ENCODE results near the gene RAVER2.

RAVER2 gene

DNA sequence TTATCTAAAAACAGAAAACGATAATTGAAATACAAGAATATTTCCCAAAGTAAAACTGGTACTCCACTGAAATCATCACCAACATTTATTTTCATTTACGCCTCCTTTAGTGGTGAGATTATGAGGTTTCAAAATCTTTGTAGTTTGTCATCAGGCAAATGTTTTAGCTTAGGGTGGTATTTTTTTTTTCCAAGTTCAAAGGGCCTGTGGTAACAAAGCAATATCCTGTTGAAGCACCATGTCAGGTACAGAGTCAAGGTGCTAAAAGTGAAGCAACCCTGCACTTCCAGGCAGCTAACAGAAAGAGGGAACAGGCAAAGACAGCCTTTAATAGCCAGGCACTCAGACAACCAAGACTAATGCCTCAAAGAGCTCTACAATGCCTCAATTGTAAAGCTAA, 132.3 kb downstream of the RAVER2 start:
- Histone ChIP-seq H3K9ac (ENCODE audit: insufficient read length, low read depth) (no peak overlapping the region), H3K36me3 (ENCODE audit: insufficient read depth, insufficient read length, low read length) (peaks cover 48% of the 10 kb centered on the region), H3K4me1 (ENCODE audit: insufficient read depth, insufficient read length) (no peaks in the 10 kb centered on the region)

DNA sequence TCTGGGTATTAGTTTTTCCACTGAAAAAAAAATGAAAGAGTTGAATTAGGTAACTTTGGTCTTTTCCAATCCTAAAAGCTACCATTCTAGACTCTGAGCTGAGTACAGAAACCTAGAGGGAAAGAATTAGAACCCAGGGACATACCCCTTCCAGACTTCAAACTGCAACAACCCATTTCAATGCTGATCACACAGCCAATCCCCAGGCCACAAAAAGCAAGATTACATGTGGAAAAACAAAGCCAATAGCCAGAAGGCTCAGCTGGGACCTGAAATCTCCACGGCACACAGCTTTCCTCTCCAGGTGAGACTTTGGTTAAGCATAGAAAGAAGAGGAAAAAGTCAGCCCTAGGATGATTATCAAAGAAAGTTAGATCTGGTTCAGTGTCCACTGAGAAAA, 132.7 kb downstream of the RAVER2 start:
- Histone ChIP-seq H3K9ac (ENCODE audit: insufficient read length, low read depth) (no peak overlapping the region), H3K4me3 (ENCODE audit: insufficient read length, low read depth) (no peak overlapping the region), H3K4me1 (ENCODE audit: insufficient read depth, insufficient read length) (no peaks in the 10 kb centered on the region), H3K36me3 (ENCODE audit: insufficient read depth, insufficient read length, low read length) (peaks cover 50% of the 10 kb centered on the region), H3K27me3 (ENCODE audit: insufficient read depth, insufficient read length) (no peaks in the 10 kb centered on the region), H3K9me3 (ENCODE audit: insufficient read depth, low read length) (no peaks in the 10 kb centered on the region)
- DNase-seq (ENCODE audit: low read depth, low spot score) = no peak
- no peak for TF ChIP-seq ZNF274 (IDR thresholded peaks at IDR 0.05; ENCODE audit: low read depth, low read length)
- no peak for TF ChIP-seq SUZ12 (IDR thresholded peaks at IDR 0.05; ENCODE audit: extremely low read depth, insufficient read depth, insufficient read length)
- TF ChIP-seq YY1 (IDR thresholded peaks at IDR 0.05; ENCODE audit: insufficient read depth, insufficient read length) = no peak

More for the DNA sequence above, 132.3 kb downstream of the RAVER2 start:
- DNase-seq (ENCODE audit: low read depth, low spot score) = no peak
- Histone ChIP-seq H3K9me3 (ENCODE audit: insufficient read depth, low read length) (no peaks in the 10 kb centered on the region), H3K27me3 (ENCODE audit: insufficient read depth, insufficient read length) (no peaks in the 10 kb centered on the region), H3K4me3 (ENCODE audit: insufficient read length, low read depth) (no peak overlapping the region)
- TF ChIP-seq ZNF274 (IDR thresholded peaks at IDR 0.05; ENCODE audit: low read depth, low read length) (no peak), SUZ12 (IDR thresholded peaks at IDR 0.05; ENCODE audit: extremely low read depth, insufficient read depth, insufficient read length) (no peak), YY1 (IDR thresholded peaks at IDR 0.05; ENCODE audit: insufficient read depth, insufficient read length) (no peak)

DNA sequence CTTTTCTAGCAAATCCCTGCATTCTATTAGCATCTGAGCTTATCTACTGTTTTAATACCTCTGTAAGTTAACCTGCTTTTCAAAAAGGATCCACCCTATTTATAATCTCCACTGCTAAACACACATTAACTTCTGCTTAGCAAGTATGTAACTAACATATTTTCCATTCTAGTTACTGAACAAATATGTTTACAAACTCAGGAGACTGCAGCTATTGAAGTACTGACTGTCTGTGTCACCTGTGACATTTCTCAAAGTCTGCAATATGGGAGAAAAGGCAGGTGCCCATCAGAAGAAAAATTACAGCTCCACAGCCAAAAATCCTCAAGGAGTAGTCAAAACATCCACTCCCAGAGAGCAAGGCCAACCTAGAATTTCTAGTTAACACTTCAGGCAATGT, 133.2 kb downstream of the RAVER2 start:
- Histone ChIP-seq H3K27me3 (ENCODE audit: insufficient read depth, insufficient read length) (no peaks in the 10 kb centered on the region), H3K36me3 (ENCODE audit: insufficient read depth, insufficient read length, low read length) (peaks cover 51% of the 10 kb centered on the region)

DNA sequence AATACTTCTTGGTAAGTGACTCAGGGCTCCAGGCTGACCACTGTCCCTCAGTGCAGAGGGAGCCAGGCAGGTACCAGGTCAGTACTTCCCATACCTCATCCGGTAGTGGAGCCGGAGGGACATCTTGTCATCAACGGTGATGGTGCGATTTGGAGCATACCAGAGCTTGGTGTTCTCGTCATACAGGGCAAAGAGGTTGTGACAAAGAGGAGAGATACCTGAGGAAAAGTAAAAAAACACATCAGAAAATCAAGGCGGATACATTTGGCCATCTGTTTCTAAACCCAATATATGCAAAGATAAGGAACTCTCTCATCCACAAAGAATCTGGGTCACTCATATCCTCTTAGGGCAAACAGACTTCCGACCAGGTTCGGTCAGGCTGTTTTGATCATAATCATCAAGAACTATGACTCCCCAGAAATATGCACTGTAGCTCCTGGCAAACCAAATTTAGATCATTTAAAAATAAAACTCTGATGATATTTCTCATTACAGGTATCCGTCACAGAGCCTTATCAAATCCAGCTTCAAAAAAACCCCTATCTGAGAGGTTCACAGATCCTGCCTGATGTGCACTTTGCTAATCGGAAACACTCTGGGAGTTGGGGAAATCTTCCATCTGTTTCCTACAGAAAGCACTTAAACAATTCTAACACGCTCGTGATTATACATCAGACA, 134.2 kb downstream of the RAVER2 start:
- Histone ChIP-seq H3K4me3 (ENCODE audit: insufficient read length, low read depth) (no peak overlapping the region), H3K27me3 (ENCODE audit: insufficient read depth, insufficient read length) (no peaks in the 10 kb centered on the region), H3K9ac (ENCODE audit: insufficient read length, low read depth) (no peak overlapping the region), H3K9me3 (ENCODE audit: insufficient read depth, low read length) (no peaks in the 10 kb centered on the region), H3K36me3 (ENCODE audit: insufficient read depth, insufficient read length, low read length) (peaks cover 46% of the 10 kb centered on the region), H3K4me1 (ENCODE audit: insufficient read depth, insufficient read length) (peaks cover under 1% of the 10 kb centered on the region)
- DNase-seq (ENCODE audit: low read depth, low spot score) = no peak
- TF ChIP-seq YY1 (IDR thresholded peaks at IDR 0.05; ENCODE audit: insufficient read depth, insufficient read length) (no peak), ZNF274 (IDR thresholded peaks at IDR 0.05; ENCODE audit: low read depth, low read length) (no peak), SUZ12 (IDR thresholded peaks at IDR 0.05; ENCODE audit: extremely low read depth, insufficient read depth, insufficient read length) (no peak)

More for the DNA sequence above, 133.2 kb downstream of the RAVER2 start:
- H3K9ac ChIP-seq (ENCODE audit: insufficient read length, low read depth) = no peak overlapping the region
- no peak overlapping the region for H3K4me3 ChIP-seq (ENCODE audit: insufficient read length, low read depth)
- H3K9me3 ChIP-seq (ENCODE audit: insufficient read depth, low read length) = no peaks in the 10 kb centered on the region
- DNase-seq (ENCODE audit: low read depth, low spot score) = no peak
- H3K4me1 ChIP-seq (ENCODE audit: insufficient read depth, insufficient read length) = no peaks in the 10 kb centered on the region
- no peak for TF ChIP-seq YY1 (IDR thresholded peaks at IDR 0.05; ENCODE audit: insufficient read depth, insufficient read length)
- TF ChIP-seq SUZ12 (IDR thresholded peaks at IDR 0.05; ENCODE audit: extremely low read depth, insufficient read depth, insufficient read length) = no peak
- TF ChIP-seq ZNF274 (IDR thresholded peaks at IDR 0.05; ENCODE audit: low read depth, low read length) = no peak

DNA sequence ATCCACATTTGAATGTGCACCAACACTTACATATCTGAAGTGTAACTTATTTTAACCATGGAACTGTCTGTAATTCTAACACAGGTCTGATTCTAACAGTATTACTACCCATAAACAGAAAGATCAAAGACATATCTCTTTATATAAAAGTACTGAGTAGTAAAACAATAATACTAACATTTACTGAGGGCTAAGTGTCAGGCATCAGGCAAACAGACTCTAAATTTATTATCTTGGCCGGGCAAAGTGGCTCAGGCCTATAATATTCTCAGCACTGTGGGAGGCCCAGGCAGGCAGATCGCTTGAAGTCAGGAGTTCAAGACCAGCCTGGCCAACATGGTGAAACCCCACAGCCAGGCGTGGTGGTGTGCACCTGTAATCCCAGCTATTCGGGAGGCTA, 135.6 kb downstream of the RAVER2 start:
- H3K4me1 ChIP-seq (ENCODE audit: insufficient read depth, insufficient read length) = peaks cover 2% of the 10 kb centered on the region
- no peak for DNase-seq (ENCODE audit: low read depth, low spot score)
- TF ChIP-seq ZNF274 (IDR thresholded peaks at IDR 0.05; ENCODE audit: low read depth, low read length) (no peak), SUZ12 (IDR thresholded peaks at IDR 0.05; ENCODE audit: extremely low read depth, insufficient read depth, insufficient read length) (no peak)
- H3K27me3 ChIP-seq (ENCODE audit: insufficient read depth, insufficient read length) = no peaks in the 10 kb centered on the region
- no peak overlapping the region for H3K9ac ChIP-seq (ENCODE audit: insufficient read length, low read depth)
- H3K4me3 ChIP-seq (ENCODE audit: insufficient read length, low read depth) = no peak overlapping the region
- H3K9me3 ChIP-seq (ENCODE audit: insufficient read depth, low read length) = no peaks in the 10 kb centered on the region
- H3K36me3 ChIP-seq (ENCODE audit: insufficient read depth, insufficient read length, low read length) = peaks cover 36% of the 10 kb centered on the region

DNA sequence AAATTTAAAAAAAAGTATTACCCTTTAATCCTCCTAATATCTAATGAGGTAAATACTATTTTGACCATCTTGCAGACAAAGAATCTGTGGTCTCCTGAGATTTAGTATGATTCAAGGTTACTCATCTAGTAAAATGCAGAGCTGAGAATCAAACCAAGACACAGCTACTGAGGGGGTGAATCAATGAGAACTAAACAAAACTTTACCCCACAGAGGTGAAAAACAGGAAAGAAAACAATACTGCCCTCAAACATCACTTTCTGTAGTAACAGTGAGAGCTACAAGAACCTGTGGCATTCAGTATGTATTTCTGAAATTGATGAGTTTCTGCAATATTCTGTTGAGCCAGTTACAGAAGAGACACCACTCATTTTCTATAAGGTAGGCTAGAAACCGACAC, 136.4 kb downstream of the RAVER2 start:
- no peak for DNase-seq (ENCODE audit: low read depth, low spot score)
- Histone ChIP-seq H3K27me3 (ENCODE audit: insufficient read depth, insufficient read length) (no peaks in the 10 kb centered on the region), H3K36me3 (ENCODE audit: insufficient read depth, insufficient read length, low read length) (peaks cover 27% of the 10 kb centered on the region), H3K4me1 (ENCODE audit: insufficient read depth, insufficient read length) (peaks cover 2% of the 10 kb centered on the region), H3K4me3 (ENCODE audit: insufficient read length, low read depth) (no peak overlapping the region), H3K9ac (ENCODE audit: insufficient read length, low read depth) (no peak overlapping the region), H3K9me3 (ENCODE audit: insufficient read depth, low read length) (no peaks in the 10 kb centered on the region)
- TF ChIP-seq SUZ12 (IDR thresholded peaks at IDR 0.05; ENCODE audit: extremely low read depth, insufficient read depth, insufficient read length) (no peak), ZNF274 (IDR thresholded peaks at IDR 0.05; ENCODE audit: low read depth, low read length) (no peak), YY1 (IDR thresholded peaks at IDR 0.05; ENCODE audit: insufficient read depth, insufficient read length) (no peak)
